Stimulated activated CD4-positive, alpha-beta T cell treated with anti-CD3 and anti-CD28 coated beads, TNF-alpha, amount 100 ng/mL, for 1 hour (primary cell): ENCODE measurements around the gene CLCF1.

ENCODE experiments used
- DNase-seq, 3 donors: peaks; one replicate each; pipeline ENCODE4 v3.0.0-alpha.2; 2020; ENCODE audit warnings: low read depth in 3 of 3, low spot score in 1 of 3

CLCF1 gene

DNA sequence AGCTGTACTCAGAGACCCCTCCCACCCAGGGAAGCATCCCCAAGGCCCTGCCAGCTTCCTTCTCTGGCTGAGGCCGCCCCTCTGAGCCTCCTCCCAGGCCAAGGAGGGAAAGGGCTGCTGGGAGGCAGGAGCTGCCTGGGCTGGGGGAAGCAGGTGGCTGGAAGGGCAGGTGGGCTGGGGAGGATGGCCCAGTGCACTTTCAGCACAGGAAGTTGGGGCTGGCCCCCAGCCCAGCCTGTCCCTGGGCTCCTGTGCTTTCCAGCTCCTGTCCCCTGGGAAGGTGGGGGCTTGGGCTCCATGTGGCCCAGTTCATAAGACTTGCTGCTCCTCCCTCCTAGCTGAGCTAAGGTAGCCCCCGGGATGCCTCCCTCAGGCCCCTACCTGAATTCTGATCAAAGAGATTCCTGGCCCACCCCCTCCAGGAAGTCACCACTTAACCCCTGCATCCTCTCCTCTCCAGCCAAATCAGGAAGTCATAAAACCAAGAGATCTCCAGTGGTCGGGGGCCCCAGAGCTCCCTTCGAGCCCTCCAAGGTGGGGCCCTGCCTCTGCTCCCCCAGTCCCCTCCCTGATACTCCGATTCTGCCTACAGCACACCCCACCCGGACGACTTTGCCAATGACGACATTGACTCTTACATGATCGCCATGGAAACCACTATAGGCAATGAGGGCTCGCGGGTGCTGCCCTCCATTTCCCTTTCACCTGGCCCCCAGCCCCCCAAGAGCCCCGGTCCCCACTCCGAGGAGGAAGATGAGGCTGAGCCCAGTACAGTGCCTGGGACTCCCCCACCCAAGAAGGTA lies 23.4 kb upstream of the CLCF1 start:
- DNase-seq: no peak

DNA sequence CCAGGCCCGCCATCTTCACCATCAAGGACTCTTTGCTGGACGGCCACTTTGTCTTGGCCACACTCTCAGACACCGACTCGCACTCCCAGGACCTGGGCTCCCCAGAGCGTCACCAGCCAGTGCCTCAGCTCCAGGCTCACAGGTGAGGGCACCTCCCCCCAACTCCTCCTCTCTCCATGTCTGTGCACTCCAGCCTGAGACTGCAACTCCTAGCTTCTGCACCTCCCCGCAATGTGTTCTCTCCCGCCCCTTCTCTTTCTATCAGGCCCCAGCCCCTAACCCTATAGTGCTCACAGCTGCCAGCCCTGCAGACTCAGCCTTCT lies 22.8 kb upstream of the CLCF1 start:
- no peak for DNase-seq

DNA sequence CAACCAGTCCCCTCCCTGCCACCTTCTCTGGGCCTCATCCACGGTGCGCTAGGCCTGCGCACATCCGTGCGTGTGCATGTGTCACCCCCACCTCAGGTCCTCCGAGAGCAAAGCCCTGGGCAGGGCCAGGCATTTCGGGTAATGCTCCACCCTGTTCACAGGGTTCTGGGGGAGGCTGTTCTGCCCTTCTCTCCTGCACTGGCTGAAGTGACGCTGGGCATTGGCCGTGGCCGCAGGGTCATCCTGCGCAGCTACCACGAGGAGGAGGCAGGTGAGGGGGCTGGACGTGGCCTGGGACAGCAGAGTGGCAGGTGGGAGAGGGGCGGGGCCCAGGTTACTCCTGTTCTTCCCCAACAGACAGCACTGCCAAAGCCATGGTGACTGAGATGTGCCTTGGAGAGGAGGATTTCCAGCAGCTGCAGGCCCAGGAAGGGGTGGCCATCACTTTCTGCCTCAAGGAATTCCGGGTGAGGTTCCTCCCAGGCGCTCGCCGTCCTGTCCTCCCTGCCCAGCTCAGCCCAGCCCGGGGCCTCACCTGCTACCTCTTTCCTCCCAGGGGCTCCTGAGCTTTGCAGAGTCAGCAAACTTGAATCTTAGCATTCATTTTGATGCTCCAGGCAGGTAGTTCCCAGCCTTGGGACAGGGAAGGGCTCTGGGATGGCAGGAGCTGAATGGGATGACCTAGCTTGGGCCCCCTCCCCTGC lies 22.3 kb upstream of the CLCF1 start:
- DNase-seq: no peak

DNA sequence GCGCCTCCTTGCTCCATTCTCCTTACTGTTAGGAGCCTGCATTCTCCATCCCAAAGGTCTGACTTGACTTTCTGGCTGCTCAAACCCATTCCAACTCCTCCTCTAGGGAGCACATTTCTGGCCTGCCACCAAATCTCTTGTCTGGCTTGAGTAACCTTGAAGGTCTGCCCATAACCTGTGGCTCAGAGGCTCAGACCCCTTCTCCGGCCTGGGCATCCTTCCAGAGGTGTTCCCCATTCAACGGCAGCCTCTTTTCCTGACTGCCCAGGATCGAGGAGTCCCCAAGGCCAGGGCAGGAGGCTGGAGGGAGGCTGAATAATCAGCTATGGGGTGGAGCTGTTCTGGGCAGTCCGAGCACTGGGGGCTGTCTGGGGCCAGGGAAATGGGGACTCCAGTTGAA lies 20.6 kb upstream of the CLCF1 start:
- DNase-seq: no peak

DNA sequence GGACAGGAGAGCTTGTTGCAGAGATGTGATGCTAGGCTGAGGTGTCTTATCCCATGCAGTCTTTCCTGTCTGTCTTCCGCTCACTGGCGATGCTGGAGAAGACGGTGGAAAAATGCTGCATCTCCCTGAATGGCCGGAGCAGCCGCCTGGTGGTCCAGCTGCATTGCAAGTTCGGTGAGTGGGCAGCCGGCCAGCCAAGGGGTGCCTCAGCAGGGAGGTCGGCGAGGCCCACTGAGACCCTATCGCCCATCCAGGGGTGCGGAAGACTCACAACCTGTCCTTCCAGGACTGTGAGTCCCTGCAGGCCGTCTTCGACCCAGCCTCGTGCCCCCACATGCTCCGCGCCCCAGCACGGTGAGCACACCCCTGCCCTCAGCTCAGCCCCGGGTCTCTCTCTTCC lies 20.0 kb upstream of the CLCF1 start:
- DNase-seq: no peak

DNA sequence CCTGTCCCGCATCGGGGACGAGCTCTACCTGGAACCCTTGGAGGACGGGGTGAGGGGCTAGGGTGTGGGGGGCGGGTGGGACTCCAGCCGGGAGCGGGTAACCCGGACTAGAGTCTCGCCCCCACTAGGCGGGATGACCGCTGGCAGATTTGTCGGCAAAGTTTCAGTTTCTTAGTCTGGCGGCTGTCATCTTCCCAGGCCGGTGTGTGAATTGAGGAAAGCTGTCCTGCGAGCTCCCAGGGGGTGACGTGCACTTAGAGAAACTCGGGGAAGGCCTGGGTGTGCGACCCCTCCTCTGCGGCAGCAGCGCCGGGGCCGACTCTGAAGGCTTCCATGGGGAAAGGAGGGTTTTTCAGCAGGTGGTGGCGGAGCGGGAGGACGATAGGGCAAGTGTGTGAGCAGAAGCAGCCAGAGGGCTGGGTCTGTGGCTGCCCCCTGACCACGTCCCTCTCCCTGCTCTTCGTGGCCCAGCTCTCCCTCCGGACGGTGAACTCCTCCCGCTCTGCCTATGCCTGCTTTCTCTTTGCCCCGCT lies 18.9 kb upstream of the CLCF1 start:
- no peak for DNase-seq

DNA sequence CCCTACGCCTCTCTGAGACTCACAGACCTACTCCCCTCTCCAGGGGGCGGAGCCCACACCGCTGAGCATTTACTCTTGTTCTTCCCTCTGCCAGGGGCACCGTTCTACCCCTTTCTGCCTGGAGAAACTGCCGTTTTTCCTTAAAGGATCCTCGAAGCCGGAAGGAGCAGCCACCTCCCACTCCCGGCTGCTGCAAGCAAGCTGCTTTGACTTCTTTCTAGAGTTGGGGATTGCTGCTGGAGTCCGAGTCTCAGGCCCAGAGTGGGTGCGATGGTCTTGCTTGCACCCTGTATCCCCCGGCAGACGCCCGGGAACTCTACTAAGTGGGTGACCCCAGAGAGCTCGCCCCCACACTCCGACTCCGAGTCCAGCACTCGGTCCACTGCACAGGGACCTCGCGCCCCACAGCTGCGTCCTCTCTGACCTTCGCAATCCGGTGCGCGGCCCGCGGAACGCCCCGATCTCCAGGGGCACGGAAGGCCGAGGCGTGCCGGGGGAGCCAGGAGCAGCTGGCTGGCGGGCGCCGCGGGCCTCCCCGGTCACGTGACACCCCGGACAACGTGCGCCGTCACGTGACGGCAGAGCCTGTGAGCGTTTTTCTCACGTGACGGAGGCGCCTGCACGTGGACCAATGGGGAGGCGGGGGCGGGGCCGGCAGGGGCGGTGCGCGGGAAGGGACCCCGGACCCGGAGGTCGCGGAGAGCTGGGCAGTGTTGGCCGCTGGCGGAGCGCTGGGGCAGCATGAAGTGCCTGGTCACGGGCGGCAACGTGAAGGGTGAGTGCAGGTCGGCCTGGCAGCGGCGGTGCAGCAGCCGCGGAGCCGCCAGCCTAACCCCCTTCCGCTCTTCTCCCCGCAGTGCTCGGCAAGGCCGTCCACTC lies 18.1 kb upstream of the CLCF1 start, which contains the start of gene RAD9A:
RAD9A (plus strand) TSS at position 683 of the 879 bp plus-strand sequence; CDS start at position 742, 59 bp downstream.
- peak; percentile 80 to 84 (median 80) for DNase-seq

DNA sequence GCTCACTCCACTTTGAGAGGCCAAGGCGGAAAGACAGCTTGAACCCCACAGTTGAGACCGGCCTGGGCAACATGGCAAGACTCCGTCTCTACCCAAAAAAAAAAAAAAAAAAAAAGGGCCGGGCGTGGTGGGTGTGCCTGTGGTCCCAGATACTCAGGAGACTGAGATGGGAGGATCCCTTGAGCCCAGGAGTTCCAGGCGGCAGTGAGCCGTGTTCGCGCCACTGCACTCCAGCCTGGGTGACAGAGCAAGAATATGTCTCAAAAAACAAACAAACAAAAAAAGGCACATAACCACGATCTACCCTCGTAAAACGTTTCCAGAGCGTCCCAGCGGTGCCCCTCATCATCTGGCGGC lies 17.5 kb upstream of the CLCF1 start:
- no peak for DNase-seq

DNA sequence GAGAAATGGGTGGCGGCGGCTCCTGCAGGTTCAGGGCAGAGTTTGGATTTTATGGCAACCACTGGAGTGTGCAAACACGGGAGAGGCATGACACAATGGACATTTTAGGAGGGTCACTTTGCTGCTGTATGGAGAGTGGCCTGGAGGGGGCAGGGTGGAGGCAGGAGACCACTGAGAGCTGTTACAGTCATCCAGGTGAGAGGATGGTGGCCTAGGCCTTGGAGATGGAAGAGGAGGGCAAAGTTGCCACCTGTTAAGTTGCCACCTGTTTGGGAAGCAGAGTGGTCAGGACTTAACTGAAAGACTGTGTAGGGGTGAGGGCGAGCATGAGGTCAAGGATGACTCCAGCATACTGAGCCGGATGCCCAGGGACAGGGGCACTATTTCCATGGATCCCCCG lies 16.1 kb upstream of the CLCF1 start:
- no peak for DNase-seq

DNA sequence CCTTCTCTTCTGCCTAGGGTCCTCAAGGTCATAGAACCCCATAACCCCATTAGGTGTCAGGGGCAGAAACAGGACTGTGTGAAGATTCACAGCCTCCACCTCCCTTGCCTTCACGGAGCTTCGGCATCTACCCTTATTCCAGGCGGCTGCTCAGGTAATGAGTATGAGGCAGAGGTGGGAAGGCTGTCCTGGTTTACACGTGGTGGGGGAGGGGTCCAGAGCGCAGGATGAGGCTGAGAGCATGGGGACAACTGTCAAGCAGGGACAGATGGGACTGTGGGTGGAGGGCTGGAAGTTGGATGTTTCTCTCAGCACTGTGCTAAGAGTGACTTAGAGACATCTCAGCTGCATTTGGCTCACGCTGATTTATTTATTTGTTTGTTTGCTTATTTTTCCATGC lies 14.1 kb upstream of the CLCF1 start:
- no peak for DNase-seq

DNA sequence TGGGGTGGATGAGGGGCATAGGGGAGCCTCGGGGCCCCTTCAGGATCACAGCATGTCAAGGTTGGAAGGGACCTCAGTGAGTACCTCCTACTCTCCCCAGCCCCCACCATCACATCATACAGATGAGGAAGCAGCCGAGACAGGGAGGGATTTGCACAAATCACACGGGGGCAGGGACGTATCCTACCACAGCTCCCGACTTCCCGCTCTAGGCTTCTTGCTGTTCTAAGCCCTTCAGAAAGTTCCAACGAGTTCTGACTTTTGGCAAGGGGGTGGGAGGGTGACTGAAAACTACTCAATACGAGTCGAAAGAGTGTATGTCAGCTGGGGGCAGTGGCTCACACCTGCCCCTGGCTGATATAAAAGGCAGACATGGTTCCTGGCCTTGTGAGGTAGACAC lies 13.7 kb upstream of the CLCF1 start:
- no peak for DNase-seq

DNA sequence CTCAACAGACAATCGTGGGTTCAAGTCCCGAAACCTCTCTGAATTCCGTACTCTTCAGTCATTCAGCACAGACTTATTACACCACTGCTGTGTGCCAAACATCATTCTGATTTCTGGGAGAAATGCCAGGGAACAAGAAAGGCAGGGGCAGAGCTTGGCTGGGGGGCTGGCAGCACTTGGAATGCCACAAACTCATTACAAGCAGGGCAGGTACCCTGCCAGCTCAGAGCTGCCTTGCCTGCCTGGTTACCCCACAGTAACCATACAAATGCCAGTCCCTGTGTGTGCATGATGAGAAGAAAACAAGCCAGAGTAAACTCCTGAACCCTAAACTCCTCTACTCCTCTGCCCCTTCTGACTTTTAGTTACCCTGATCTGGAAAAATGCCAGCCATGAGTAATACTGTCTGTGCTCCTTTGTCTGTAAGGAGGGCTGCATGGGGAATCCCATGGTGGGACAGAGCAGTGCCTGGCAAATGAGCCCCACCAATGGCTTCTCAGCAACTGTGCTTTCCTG lies 11.5 kb upstream of the CLCF1 start:
- no peak for DNase-seq

DNA sequence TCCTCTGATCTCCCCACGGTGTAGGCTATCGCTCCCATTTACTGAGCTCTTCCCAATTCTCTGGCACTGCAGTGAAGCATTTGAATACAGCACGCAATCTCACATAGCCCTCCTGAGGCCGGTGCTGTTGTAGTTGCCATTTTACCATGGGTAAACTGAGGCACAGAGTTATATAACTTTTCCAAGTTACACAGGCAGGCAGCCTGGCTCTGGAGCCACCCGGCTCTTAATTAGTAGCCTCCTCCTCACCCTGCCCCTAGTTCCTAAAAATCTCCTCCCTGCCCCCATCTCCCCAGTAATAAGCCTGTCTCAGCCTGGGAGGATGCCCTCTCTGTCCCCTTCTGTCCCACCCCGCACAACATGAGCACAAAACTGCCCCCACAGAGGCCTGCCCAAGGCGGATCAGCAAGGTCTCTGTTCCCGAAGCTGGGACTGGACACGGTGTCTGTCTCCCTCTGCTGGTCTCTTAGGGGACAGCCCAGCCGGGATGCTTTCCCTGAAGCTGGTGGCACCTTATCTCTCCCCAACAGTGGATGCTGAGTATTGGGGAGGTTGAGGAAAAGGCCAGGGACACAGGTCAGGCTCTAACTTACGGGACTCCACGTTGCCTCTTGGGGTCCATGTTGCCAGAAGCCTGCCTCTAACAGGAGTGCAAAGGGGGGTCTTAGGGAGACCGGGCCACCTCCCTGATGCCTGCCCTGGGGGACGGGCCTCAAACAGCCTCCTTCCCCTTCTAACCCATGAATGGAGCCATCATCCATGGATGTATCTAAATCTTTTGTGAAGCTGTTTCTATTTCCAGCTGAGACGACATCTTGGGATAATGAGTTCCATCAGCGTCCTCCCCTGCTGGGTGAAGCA lies 9.1 kb upstream of the CLCF1 start:
- peak; percentile 71 to 75 (median 73) for DNase-seq

DNA sequence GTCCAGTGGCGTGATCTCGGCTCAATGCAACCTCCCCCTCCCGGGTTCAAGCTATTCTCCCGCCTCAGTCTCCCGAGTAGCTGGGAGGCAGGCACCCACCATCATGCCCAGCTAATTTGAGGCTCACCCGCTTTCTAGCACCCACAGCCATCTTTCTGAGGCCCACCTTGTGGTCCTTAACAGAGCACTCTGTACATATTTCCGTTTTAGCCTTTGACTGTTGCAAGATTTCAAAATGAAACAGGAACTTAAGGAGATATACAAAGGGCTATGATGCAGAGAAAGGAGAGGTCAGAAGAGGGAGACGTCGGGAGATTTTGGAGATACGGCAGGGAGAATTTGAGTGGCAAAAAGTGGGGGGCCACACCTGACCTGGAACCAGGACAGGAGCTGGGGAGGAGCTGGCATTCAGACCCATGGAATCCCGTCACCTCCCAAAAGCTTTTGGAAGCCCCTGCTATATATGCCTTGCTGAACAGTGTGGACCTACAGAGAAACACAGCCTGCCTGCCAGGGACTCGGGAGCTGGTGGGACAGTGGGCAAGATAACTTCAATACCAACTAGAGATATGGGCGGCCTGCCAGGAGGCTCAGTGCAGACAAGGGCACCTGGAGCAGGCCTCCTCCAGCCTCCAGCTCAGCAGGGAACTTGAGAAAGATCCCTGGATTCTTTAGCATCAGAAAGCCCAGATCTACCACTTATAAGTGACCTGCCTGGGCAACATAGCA lies 8.0 kb upstream of the CLCF1 start:
- no peak for DNase-seq

DNA sequence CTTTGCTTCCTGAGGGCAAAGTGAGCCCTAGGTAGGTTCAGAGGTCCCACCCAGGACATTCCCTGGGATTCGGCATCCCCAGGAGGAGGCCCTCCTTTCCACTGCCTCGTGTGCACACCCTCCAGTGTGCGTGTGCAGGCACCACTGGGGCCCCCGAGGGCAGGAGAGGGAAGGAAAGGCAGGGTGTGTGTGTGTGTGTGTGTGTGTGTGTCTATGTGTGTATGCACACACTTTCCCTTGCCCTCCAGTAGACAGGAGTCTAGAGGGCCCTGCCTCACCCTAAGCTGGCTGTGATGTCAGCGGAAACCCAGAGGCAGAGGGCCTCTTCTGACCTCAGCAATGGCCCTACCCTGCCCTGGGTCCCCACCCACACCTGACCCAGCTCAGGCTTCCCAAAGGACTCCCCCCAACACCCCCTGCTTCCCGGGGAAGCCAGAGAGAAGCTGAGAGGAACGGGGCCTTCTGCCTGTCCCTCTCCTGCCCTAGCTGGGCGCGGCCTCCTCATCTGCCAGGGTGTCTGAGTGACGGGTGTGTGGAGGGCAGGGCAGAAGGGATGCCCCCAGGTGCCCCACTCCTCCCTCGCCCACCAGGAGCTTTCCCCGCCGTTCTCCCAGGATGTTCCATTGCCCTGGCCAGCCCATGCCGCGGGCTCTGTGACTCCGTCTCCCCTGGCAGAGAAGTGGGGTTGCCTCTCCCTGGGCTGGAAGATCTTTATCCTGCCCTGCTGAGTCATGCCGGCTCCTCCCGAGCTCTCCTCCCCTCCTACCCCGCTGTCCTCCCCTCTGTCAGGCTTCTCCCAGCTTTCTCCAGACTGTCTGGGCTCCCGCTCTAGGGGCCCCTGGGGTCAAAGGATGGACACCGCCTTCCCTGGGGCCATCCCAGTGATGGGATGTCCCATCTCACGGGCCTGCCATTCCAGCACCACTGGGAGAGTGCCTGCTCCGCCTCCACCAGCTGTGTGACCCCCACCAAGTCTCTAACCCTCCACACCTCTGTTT lies 6.0 kb upstream of the CLCF1 start:
- no peak for DNase-seq

DNA sequence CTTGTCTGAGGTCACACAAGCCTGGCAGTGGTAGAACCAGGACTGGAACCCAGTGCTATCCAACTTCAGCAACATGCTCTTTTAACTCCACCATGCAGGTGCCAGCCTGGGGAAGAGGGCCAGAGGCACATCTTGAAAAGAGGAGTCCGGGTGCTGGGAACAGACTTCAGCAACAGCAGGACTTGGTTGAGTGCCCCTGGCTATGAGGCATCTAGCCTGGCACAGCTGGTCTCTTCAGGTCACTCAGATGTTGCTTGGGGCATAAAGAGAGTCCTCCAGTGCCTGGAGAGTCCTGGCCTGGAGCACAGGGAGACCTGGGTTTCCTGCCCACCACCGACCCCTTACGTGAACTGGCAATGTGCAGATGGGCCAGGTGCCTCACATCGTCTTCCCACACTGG lies 5.1 kb upstream of the CLCF1 start:
- DNase-seq: no peak

DNA sequence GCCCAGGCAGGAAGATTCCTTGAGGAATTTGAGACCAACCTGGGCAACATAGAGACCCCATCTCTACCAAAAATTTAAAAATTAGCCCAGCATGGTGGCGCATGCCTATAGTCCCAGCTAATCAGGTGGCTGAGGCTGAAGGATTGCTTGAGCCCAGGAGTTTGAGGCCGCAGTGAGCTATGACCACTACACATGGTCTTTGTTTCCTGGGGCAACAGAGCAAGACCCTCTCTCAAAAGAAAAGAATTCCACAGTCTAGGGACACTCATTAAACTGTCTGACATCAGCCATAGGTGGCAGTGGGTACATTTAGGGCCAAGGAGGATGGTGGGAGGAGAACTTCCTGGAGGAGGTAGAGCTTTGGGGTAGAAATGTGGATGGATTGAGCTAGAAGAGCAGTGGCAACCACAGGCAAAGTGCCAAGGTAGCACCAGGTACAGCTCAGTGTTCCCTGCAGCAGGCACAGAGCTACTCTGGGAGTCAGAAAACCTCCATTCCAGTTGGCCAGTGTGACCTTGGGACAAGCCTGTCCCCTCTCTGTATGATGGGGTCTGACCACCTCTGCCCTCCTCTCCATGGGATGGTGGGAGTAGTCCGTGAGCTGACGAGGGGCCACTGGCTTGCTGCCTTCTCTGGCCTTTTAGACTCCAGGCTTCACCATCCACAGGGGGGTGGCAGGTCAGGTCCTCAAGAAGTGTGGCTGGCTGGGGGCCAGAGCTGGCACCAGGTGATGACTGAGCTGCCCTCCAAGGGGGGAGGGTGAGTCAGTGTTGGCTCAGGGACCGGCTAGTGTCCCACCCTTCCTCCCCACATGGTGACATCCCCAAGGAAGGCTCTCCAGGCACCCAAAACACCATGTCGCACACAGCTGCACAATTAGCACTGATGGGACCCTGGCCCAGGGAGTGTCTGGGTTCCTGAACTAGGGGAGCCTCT lies 3.7 kb upstream of the CLCF1 start:
- DNase-seq: no peak
